T-helper 9 cell (primary cell): Measurements from ENCODE around the gene PHF10.

ENCODE experiments used
- DNase-seq: peaks from one replicate; pipeline ENCODE4 v3.0.0-alpha.2; 2020

PHF10 gene

GRCh38 chr6:169671563-169671962 is 52.7 kb downstream of the PHF10 start:
- no peak for DNase-seq

- no peak for DNase-seq
Measured at GRCh38 chr6:169669889-169670288, 54.4 kb downstream of the PHF10 start.

GRCh38 chr6:169669147-169669546 is 55.2 kb downstream of the PHF10 start:
- DNase-seq, result no peak

- no peak for DNase-seq
Measured at GRCh38 chr6:169668203-169668847, 56.0 kb downstream of the PHF10 start.

GRCh38 chr6:169667716-169668115 is 56.6 kb downstream of the PHF10 start:
- DNase-seq, result no peak

DNA sequence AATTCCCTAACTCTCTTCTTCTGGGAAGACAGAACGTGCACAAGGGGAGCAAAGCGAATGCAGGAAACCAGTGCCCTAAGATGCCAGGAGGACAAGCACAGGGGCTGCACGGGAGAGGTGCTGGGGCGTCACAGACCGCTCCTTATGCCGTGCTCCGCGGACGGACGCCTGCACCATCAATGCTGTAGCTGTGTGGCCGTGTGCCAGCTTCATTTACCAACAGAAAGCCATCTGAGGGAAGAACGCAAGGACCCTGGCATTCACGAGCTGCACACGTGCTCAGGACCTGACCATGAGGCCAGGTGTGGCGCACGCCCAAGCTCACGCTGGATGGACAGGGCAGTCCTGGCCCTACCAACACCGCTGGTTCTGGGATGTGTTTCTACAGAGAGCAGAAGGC is 57.9 kb downstream of the PHF10 start:
- DNase-seq, result no peak

GRCh38 chr6:169665289-169665688 is 59.0 kb downstream of the PHF10 start:
- DNase-seq, result no peak

- no peak for DNase-seq
Measured at GRCh38 chr6:169664227-169664626, 60.1 kb downstream of the PHF10 start.

- DNase-seq, result no peak
Measured at GRCh38 chr6:169663468-169663867, 60.8 kb downstream of the PHF10 start.

DNA sequence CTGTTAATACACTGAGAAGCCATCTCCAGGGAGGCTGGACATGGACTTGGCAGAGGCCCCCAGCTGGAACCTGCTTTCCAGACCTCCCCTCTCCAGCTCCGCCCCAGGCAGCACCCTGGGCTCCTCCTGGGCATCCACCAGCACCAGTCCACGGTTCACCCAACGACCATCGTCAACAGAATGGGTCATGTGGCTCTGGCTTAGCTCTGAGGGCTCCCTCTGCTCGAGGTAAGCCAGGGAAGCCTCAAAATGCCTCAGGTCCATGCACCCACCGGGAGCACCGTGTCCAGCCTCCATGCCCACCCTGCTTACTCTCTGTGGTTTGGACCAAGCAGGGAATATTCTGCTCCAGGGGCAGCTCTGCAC is 62.9 kb downstream of the PHF10 start:
- DNase-seq, result no peak

GRCh38 chr6:169660751-169661390 is 63.4 kb downstream of the PHF10 start:
- no peak for DNase-seq

GRCh38 chr6:169659820-169660610 is 64.3 kb downstream of the PHF10 start:
- DNase-seq, result no peak

DNA sequence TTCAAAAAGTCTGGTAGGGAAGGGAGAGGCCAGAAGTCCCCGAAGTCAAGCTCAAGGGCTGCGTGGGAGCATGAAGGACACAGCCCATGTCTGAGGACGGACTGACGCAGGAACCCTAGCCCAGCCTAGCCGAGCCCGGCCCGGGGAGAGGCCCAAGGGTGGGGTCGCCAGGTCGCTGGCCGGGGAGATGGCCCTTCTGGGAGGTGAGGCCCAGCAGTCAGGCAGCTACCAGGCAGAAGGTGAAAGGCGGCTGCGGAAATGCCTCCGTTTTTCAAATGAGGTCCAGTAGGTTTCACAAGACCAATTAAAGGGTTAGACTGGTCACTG is 67.1 kb downstream of the PHF10 start:
- DNase-seq, result no peak

DNA sequence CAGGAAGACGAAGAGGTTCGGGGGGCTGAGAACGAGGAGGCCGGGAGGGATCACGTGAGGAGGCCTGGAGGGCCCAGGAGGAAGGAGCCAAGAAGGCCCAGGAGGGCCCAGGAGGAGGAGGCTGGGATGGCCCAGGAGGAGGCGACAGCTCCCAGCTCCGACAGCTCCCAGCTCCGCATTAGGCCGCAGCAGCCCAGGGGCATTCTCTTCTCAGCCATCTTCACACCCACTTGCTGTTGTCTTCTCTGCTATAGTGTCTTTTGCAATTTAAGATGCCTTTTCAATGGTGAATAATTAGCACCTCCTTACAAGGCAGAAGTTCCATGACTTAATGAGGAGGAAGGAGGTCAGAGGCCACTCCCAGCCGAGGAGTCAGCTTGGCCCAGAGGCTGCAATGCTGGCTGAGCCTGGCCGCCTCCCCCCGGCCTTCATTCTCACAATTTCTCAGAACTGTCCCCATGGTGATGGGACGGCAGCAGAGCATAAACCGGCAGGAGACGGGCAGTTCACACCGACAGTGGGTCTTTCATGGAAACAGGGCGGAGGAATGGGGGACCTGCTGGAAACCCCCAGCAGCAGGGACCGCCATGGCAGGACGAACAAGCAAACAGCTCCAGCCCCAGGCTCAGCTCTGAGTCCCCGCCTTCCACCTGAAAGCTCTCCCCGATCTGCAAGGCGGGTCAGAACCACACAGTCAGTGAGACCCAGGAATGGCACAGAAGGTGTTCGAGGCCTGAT is 67.6 kb downstream of the PHF10 start:
- no peak for DNase-seq

- peak; percentile 50 for DNase-seq
Measured at GRCh38 chr6:169654598-169655391, 69.5 kb downstream of the PHF10 start.
